ENCODE results near the gene FAM222A. TPM values are rescaled to one million over a fixed set of nuclear protein-coding genes. Genes with fewer than 3 reads are reported as not detected.

Gene FAM222A
- total RNA-seq, 2 donors from 2014 or later: 1.2 to 1.8 TPM

DNA sequence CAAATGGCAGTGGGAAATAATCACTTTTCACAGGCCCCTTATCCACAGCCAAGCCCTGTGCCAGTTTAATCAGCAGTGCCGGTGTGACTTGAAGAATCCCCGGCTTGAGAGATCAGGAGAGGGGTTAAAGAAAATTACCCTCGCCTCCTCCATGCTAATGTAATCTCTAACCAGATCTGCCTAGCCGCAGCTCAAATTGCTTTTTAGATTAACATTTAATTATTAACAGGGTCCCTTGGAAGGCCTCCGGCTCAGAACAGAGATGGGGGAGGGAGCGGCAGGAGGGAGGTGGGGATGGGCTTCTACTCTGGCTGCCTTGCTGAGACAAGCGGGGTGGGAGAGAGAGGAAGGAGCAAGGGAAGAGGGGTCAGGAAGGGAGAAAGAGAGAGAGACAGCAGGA is 24.0 kb downstream of the FAM222A start:
- DNase-seq (ENCODE audit: low spot score) (no peak), ATAC-seq (no peak)
- no peak overlapping the region for H3K27ac Mint-ChIP-seq
- H3K9me3 Mint-ChIP-seq: no peaks in the 10 kb centered on the region
- no peaks in the 10 kb centered on the region for H3K4me1 Mint-ChIP-seq (ENCODE audit: low read depth in 2 of 2)
- H3K27me3 Mint-ChIP-seq: peaks cover 13 to 16% of the 10 kb centered on the region in 2 donors
- H3K4me3 Mint-ChIP-seq: no peak overlapping the region
- H3K36me3 Mint-ChIP-seq: no peaks in the 10 kb centered on the region

- ATAC-seq (no peak), DNase-seq (ENCODE audit: low spot score) (no peak)
- Mint-ChIP-seq H3K9me3 (no peaks in the 10 kb centered on the region), H3K36me3 (no peaks in the 10 kb centered on the region), H3K4me3 (no peak overlapping the region), H3K27ac (no peak overlapping the region), H3K4me1 (ENCODE audit: low read depth in 2 of 2) (no peaks in the 10 kb centered on the region), H3K27me3 (peaks cover 10% of the 10 kb centered on the region in 2 donors)
Measured at GRCh38 chr12:109738209-109738608, 24.6 kb downstream of the FAM222A start.

GRCh38 chr12:109738878-109739665 is 25.4 kb downstream of the FAM222A start:
- Mint-ChIP-seq H3K9me3 (no peaks in the 10 kb centered on the region), H3K36me3 (no peaks in the 10 kb centered on the region), H3K27me3 (peaks cover 10% of the 10 kb centered on the region in 2 donors), H3K4me3 (no peak overlapping the region), H3K4me1 (ENCODE audit: low read depth in 2 of 2) (no peaks in the 10 kb centered on the region), H3K27ac (no peak overlapping the region)
- ATAC-seq: no peak
- no peak for DNase-seq (ENCODE audit: low spot score)

GRCh38 chr12:109739747-109740693 is 26.4 kb downstream of the FAM222A start:
- Mint-ChIP-seq H3K4me3 (no peak overlapping the region), H3K9me3 (no peaks in the 10 kb centered on the region), H3K27ac (no peak overlapping the region), H3K27me3 (peaks cover 6% of the 10 kb centered on the region in 2 donors), H3K4me1 (ENCODE audit: low read depth in 2 of 2) (no peaks in the 10 kb centered on the region), H3K36me3 (no peaks in the 10 kb centered on the region)
- ATAC-seq (no peak), DNase-seq (ENCODE audit: low spot score) (no peak)

DNA sequence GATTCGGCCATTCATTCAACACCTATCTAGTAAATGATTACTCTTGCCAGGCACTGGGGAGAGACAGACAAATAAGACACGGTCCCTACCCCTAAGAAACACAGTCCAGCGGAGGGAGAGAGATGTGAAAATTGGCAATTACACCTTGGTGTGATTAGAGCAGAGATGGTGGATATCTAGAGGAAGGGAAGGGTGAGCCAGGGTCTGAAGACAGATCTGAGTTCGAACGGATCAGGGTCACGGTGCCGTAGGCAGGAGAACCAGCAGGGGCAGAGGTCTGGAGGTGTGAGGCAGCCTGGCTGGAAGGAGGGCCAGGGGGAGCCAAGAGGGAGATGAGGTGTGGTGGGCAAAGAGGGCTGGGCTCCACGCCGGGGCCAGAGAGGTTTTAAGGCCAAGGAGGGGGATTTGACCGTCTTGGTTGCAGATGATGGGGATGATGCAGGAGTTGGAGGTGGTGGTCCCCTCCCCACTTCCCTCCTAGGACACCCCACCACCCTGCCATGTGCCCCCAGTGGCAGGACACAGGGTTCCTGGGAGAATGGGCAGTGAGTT is 27.1 kb downstream of the FAM222A start:
- Mint-ChIP-seq H3K9me3 (no peaks in the 10 kb centered on the region), H3K4me3 (no peak overlapping the region), H3K27me3 (no peaks in the 10 kb centered on the region), H3K27ac (no peak overlapping the region), H3K4me1 (ENCODE audit: low read depth in 2 of 2) (no peaks in the 10 kb centered on the region), H3K36me3 (no peaks in the 10 kb centered on the region)
- no peak for ATAC-seq
- no peak for DNase-seq (ENCODE audit: low spot score)

- H3K27me3 Mint-ChIP-seq: no peaks in the 10 kb centered on the region
- DNase-seq (ENCODE audit: low spot score) (no peak), ATAC-seq (no peak)
- no peak overlapping the region for H3K4me3 Mint-ChIP-seq
- H3K27ac Mint-ChIP-seq: no peak overlapping the region
- no peaks in the 10 kb centered on the region for H3K9me3 Mint-ChIP-seq
- no peaks in the 10 kb centered on the region for H3K4me1 Mint-ChIP-seq (ENCODE audit: low read depth in 2 of 2)
- H3K36me3 Mint-ChIP-seq: no peaks in the 10 kb centered on the region
Measured at GRCh38 chr12:109741286-109741969, 27.8 kb downstream of the FAM222A start.

DNA sequence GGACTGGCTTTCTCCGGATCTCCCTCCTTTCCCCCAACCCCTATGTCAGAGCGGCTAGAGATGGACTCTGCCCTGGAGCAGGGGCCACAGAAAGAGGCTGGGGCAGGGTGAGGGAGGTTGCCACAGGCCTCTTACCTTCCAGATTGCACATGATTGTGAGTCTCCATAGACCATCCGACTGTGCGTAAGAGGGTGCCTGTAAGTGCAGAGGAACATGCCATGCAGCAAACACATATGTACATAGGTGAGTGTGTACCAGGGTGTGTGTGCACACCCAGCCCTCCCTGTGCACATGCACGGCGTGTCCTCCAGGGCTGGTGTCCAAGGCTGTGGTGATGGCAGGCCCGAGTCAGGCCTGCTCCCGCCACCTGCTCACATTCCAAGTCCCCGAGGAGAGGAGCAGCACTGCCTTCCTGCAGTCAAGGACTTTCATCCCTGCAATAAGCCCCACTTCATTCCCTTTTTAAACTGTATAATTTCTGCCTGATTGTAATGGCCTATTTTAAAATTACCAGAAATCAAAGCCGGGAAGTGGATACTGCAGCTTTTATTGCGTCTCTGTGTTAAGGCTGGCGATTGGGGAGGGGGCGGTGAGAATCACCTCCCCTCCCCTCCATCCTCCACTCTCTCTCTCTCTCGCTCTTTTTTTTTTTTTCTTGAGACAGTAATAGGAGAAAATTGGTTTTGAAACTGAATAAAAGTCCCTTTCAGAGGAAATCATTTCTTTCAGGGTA is 28.5 kb downstream of the FAM222A start:
- DNase-seq (ENCODE audit: low spot score): no peak
- ATAC-seq: no peak
- Mint-ChIP-seq H3K27ac (no peak overlapping the region), H3K9me3 (no peaks in the 10 kb centered on the region), H3K27me3 (no peaks in the 10 kb centered on the region), H3K4me3 (no peak overlapping the region), H3K4me1 (ENCODE audit: low read depth in 2 of 2) (no peaks in the 10 kb centered on the region), H3K36me3 (no peaks in the 10 kb centered on the region)

DNA sequence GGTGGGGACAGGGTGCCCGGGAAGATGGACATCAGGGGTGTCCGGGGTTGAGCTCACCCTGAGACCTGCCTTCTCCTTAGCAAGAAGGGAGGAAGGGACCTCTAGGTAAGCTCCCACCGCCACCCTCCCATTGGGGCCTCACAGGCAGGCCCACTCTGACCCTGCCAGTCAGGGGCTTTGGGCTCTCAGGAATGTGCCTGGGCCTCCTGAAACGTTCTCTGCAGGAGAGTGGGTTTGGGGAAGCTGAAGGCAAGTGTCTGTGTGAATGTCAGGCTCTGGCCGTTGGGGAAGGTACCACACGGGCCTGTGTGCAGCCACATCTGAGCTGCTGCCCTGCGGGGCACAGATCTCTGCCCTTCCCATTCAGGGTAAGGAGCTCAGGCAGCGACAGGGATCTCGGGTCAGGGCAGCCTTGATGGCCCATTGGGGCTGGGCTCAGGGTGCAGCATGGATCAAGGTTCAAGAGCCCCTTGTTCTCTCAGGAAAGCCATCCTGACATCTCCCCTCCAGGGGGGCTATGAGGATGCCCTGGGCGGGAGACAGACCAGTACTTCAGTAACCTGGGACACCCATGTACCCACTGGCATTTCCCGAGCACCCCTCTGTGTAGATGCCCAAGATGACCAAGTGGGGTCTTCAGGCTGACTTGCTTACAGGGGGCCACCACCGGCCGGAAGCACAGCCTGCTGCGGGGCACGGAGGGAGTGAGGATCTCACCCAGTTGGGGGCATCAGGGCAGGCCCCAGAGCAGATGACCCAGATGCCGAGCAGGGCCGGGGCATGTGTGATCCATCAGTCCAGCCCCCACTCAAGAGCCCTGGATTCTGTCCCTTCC is 29.7 kb downstream of the FAM222A start:
- Mint-ChIP-seq H3K36me3 (no peaks in the 10 kb centered on the region), H3K4me1 (ENCODE audit: low read depth in 2 of 2) (no peaks in the 10 kb centered on the region)

GRCh38 chr12:109744026-109744425 is 30.4 kb downstream of the FAM222A start:
- H3K27ac Mint-ChIP-seq: no peak overlapping the region
- no peaks in the 10 kb centered on the region for H3K36me3 Mint-ChIP-seq
- H3K27me3 Mint-ChIP-seq: no peaks in the 10 kb centered on the region
- no peak for DNase-seq (ENCODE audit: low spot score)
- H3K9me3 Mint-ChIP-seq: no peaks in the 10 kb centered on the region
- H3K4me1 Mint-ChIP-seq (ENCODE audit: low read depth in 2 of 2): no peaks in the 10 kb centered on the region
- ATAC-seq: peak; percentile 5 to 21
- no peak overlapping the region for H3K4me3 Mint-ChIP-seq

More for the DNA sequence above, 29.7 kb downstream of the FAM222A start:
- Mint-ChIP-seq H3K9me3 (no peaks in the 10 kb centered on the region), H3K27ac (no peak overlapping the region), H3K4me3 (no peak overlapping the region), H3K27me3 (no peaks in the 10 kb centered on the region)
- DNase-seq (ENCODE audit: low spot score): no peak
- ATAC-seq: peak; percentile 9 to 27

GRCh38 chr12:109744986-109745942 is 31.6 kb downstream of the FAM222A start:
- DNase-seq (ENCODE audit: low spot score) (no peak), ATAC-seq (no peak)
- Mint-ChIP-seq H3K4me1 (ENCODE audit: low read depth in 2 of 2) (no peaks in the 10 kb centered on the region), H3K27ac (no peak overlapping the region), H3K9me3 (no peaks in the 10 kb centered on the region), H3K4me3 (no peak overlapping the region), H3K27me3 (no peaks in the 10 kb centered on the region), H3K36me3 (no peaks in the 10 kb centered on the region)

DNA sequence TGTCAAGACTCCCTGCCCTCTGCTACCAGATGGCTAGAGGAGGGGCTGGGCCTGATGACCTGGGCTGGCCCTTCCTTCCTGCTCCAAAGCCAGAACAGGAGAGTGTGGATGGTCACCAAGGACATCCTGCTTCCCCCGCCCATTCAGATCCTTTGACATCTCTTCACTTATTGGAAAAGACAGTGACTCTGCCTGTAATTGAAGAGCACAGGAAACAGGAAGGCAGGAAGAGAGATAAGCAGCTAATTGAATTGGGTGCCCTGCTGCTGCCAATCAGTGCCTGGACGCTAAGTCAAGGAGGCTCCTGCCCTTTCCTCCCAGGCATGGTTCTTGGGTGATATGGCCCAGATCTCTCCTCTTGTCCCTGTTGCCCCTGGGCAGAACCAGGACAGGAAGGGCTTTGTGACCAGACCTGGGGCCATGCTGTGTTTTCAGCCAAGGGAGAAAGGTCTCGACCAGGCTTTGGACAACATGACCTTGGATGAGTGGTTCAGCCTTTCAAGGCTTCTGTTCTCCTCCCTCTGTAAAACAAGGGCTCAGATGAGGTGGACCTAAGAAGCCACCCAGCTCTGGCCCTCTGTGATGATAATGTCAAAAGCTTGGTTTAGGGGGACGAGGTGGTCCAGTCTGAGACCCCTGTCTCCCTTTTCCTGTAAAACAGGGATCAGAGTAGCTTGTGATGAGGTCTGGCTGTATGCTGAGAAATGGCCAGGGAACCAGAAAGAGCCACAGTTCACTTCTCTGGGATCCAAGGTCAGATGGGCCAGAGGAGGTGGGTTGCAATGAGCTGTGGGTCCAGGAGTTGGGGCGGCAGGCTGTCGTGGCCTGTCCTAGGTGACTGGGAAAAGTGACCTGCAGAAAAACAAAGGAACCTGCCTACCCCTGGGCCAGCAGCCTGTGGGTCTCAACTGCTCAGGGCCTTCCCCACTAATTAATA is 38.8 kb downstream of the FAM222A start:
- H3K27me3 Mint-ChIP-seq: no peaks in the 10 kb centered on the region
- peaks cover 7% of the 10 kb centered on the region for H3K9me3 Mint-ChIP-seq
- DNase-seq (ENCODE audit: low spot score): no peak
- H3K36me3 Mint-ChIP-seq: peaks cover 18% of the 10 kb centered on the region
- no peak overlapping the region for H3K4me3 Mint-ChIP-seq
- H3K27ac Mint-ChIP-seq: no peak overlapping the region
- no peak for ATAC-seq
- no peaks in the 10 kb centered on the region for H3K4me1 Mint-ChIP-seq (ENCODE audit: low read depth in 2 of 2)

Measured in natural killer cell treated with Interleukin-12 subunit alpha and Interleukin-12 subunit beta and Interleukin-15 and Interleukin-18, amount 100 ng/mL, for 72 hours (primary cell).